Trophoblast cell (in vitro differentiated cells and primary cell): ENCODE results near the gene TFB1M.
"Not testable (repeated sequence)": the region's sequence is repeated elsewhere in the genome, so short reads cannot be mapped to it uniquely, and the experiment has no call there.

Source experiments
- DNase-seq, 2 donors: peaks; one replicate each; pipeline ENCODE4 v3.0.0-alpha.2; 2016
- H2AFZ ChIP-seq: 2 replicates; pipeline ENCODE4 v1.6.1; 2013; ENCODE audit warnings: low read length, moderate library complexity, mild to moderate bottlenecking; ENCODE audit not compliant: insufficient read depth, poor library complexity
- H2AK5ac ChIP-seq: 2 replicates; pipeline ENCODE4 v1.6.1; 2013; ENCODE audit warnings: mild to moderate bottlenecking, low read length
- H2BK120ac ChIP-seq: 2 replicates; pipeline ENCODE4 v1.6.1; 2013; ENCODE audit warnings: low read length, mild to moderate bottlenecking, moderate library complexity; ENCODE audit not compliant: insufficient read depth, poor library complexity
- H2BK12ac ChIP-seq: 2 replicates; pipeline ENCODE4 v1.6.1; 2013; ENCODE audit warnings: mild to moderate bottlenecking, low read length, moderate library complexity
- H2BK5ac ChIP-seq: 2 replicates; pipeline ENCODE4 v1.6.1; 2013; ENCODE audit warnings: low read length, low read depth, moderate library complexity, mild to moderate bottlenecking; ENCODE audit not compliant: poor library complexity
- H3K14ac ChIP-seq: 2 replicates; pipeline ENCODE4 v1.6.1; 2013; ENCODE audit warnings: mild to moderate bottlenecking, low read length
- H3K18ac ChIP-seq: 2 replicates; pipeline ENCODE4 v1.6.1; 2013; ENCODE audit warnings: mild to moderate bottlenecking, low read length
- H3K23ac ChIP-seq: 2 replicates; pipeline ENCODE4 v1.6.1; 2013; ENCODE audit warnings: low read length
- H3K27ac ChIP-seq: 2 replicates; pipeline ENCODE4 v1.5.1; 2013; ENCODE audit warnings: low read depth, mild to moderate bottlenecking, inconsistent platforms, low read length, moderate library complexity
- H3K27me3 ChIP-seq: 2 replicates; pipeline ENCODE4 v1.6.1; 2013; ENCODE audit warnings: inconsistent platforms, mild to moderate bottlenecking, low read length, moderate library complexity; ENCODE audit not compliant: insufficient read depth
- H3K36me3 ChIP-seq, 2 experiments: 1 replicate in 1 of 2; 2 replicates in 1 of 2; pipeline ENCODE4 v1.6.1; 2013; ENCODE audit warnings: low read length in 2 of 2, mild to moderate bottlenecking in 2 of 2, moderate library complexity in 1 of 2; ENCODE audit not compliant: insufficient read depth in 2 of 2, control insufficient read depth in 1 of 2
- H3K4ac ChIP-seq: 2 replicates; pipeline ENCODE4 v1.6.1; 2013; ENCODE audit warnings: low read depth, mild to moderate bottlenecking, low read length, moderate library complexity
- H3K4me1 ChIP-seq, 2 experiments: 1 replicate in 1 of 2; 2 replicates in 1 of 2; pipeline ENCODE4 v1.6.1; 2013; ENCODE audit warnings: low read length in 2 of 2, mild to moderate bottlenecking in 2 of 2, moderate library complexity in 1 of 2; ENCODE audit not compliant: insufficient read depth in 2 of 2, control insufficient read depth in 1 of 2
- H3K4me2 ChIP-seq: 2 replicates; pipeline ENCODE4 v1.6.1; 2013; ENCODE audit warnings: inconsistent platforms, mild to moderate bottlenecking, low read length, moderate library complexity
- H3K4me3 ChIP-seq: 2 replicates; pipeline ENCODE4 v1.5.1; 2013; ENCODE audit warnings: mild to moderate bottlenecking, low read depth, low read length, inconsistent platforms
- H3K79me1 ChIP-seq: one replicate; pipeline ENCODE4 v1.6.1; 2013; ENCODE audit warnings: low read length
- H3K79me2 ChIP-seq: 2 replicates; pipeline ENCODE4 v1.6.1; 2013; ENCODE audit warnings: low read length, mild to moderate bottlenecking; ENCODE audit not compliant: control insufficient read depth, insufficient read depth, poor library complexity
- H3K9ac ChIP-seq: 2 replicates; pipeline ENCODE4 v1.6.1; 2013; ENCODE audit warnings: mild to moderate bottlenecking, low read length
- H3K9me3 ChIP-seq: 2 replicates; pipeline ENCODE4 v1.6.1; 2013; ENCODE audit warnings: low read depth, mild to moderate bottlenecking, control low read depth, inconsistent platforms, low read length; ENCODE audit not compliant: insufficient read depth
- H4K12ac ChIP-seq: 2 replicates; pipeline ENCODE4 v1.6.1; 2013; ENCODE audit warnings: low read depth, mild to moderate bottlenecking, low read length, moderate library complexity
- H4K8ac ChIP-seq: 2 replicates; pipeline ENCODE4 v1.6.1; 2013; ENCODE audit warnings: low read depth, mild to moderate bottlenecking, low read length, moderate library complexity
- H4K91ac ChIP-seq: one replicate; pipeline ENCODE4 v1.6.1; 2013; ENCODE audit warnings: low read depth, mild to moderate bottlenecking, low read length, moderate library complexity
- WGBS: extraction: QIAGEN DNeasy Blood & Tissue Kit; methylation state at CpG from one replicate; pipeline ENCODE4 v1.1.7; 2013; ENCODE audit warnings: missing lambda C conversion rate; ENCODE audit not compliant: insufficient read length, insufficient coverage; ENCODE audit errors: extremely low coverage; 5-methylcytosine and 5-hydroxymethylcytosine counted together

The TFB1M gene

DNA sequence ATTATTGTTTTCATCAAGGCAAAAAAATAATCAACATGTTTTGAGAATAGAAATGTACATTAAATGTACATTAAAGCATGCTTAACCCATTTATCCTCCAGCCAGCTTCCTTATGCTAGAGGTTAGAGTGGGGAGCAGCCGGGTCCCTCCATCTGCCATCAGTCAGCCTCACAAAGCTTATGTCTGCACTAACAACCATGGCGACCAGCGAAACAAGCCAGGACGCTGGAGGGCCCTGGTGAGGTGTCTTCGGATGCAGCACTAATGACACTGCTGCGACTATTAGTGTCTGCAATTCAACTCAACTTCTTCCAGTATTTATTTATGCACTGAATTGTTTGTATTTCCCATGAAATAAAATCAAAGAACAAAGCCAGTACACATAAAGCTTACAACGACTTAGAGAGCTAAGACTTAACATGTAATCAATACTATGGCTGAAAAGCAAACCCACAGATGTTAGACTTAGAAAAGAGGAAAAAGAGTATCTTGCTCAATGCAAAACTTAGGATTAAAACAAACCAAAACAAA, 43.7 kb downstream of the TFB1M start:
- Histone ChIP-seq H3K23ac (no peak overlapping the region), H3K79me1 (peaks cover under 1% of the 10 kb centered on the region), H3K4me2 (no peak overlapping the region), H3K18ac (no peak overlapping the region), H2BK120ac (no peak overlapping the region), H3K4me1 (peaks cover under 1 to 1% of the 10 kb centered on the region in 2 experiments), H3K4me3 (no peak overlapping the region), H2AFZ (no peak overlapping the region), H3K4ac (no peak overlapping the region), H3K36me3 (peaks cover 0 to 2% of the 10 kb centered on the region in 2 experiments), H2BK5ac (no peak overlapping the region), H4K91ac (no peak overlapping the region), H3K27ac (no peak overlapping the region), H3K9ac (no peak overlapping the region), H2BK12ac (no peak overlapping the region), H2AK5ac (no peak overlapping the region), H4K8ac (no peak overlapping the region), H3K14ac (no peak overlapping the region), H3K79me2 (peaks cover under 1% of the 10 kb centered on the region), H4K12ac (peak overlapping the region; percentile 51), H3K9me3 (peaks cover under 1% of the 10 kb centered on the region), H3K27me3 (no peaks in the 10 kb centered on the region)
- no CpG with 5 or more reads among the region's 7 CpGs for WGBS
- DNase-seq = no peak

DNA sequence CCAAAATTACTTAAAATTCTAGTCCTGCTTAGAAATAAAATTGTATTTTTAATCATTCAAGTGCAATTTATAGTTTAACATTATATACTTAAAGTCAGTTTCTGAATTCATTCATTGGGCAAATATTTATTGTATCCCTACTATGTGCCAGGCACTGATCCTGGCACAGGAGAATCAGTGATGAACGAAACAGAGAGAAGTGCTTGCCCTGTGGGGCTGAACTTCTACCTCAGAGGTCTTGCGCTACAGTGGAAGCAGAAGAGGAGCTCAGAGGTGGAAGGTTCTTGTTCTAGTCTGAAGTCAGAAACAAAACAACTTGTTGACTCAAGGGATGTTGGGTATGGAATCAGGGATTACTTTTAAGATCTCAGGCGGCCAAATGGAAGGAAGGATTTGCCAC, 44.5 kb downstream of the TFB1M start:
- Histone ChIP-seq H4K12ac (no peak overlapping the region), H3K4me1 (no peaks in the 10 kb centered on the region), H3K4me2 (no peak overlapping the region), H3K9me3 (no peaks in the 10 kb centered on the region), H4K91ac (no peak overlapping the region), H2AK5ac (no peak overlapping the region), H3K27me3 (no peaks in the 10 kb centered on the region), H2BK120ac (no peak overlapping the region), H3K18ac (no peak overlapping the region), H2AFZ (no peak overlapping the region), H4K8ac (no peak overlapping the region), H3K79me1 (no peaks in the 10 kb centered on the region), H3K27ac (no peak overlapping the region), H3K14ac (no peak overlapping the region), H2BK12ac (peak overlapping the region; percentile 38), H2BK5ac (no peak overlapping the region), H3K4me3 (no peak overlapping the region), H3K9ac (no peak overlapping the region), H3K4ac (no peak overlapping the region), H3K79me2 (no peaks in the 10 kb centered on the region), H3K36me3 (peaks cover 0 to 3% of the 10 kb centered on the region in 2 experiments), H3K23ac (no peak overlapping the region)
- no CpG with 5 or more reads among the region's 3 CpGs for WGBS
- DNase-seq = no peak

DNA sequence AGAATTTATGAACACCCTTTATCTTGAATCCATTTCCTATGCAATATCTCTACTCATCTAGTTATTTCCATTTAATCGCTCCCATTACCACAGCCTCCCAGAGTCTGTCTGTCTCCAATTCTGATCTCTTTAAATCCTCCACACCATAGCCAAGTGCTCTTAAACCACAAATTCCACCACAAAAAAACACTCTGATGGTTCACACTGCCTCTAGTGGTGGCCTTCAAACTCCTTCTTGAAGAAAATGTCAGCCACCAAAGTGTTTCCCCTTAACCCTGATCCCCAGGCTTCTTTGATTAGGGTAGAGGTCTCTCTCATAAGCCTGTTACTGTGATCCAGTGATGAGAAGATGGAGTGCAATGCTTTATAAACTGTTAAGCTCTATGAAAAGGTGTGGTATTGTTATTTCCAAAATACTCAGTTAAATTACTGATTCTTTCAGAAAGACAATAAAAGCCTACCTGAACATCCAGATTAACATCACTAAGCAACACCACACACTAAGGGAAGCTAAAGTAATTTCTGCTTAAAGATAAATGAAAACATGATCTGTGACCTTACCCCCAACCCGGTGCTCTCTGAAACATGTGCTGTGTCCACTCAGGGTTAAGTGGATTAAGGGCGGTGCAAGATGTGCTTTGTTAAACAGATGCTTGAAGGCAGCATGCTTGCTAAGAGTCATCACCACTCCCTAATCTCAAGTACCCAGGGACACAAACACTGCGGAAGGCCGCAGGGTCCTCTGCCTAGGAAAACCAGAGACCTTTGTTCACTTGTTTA, 46.0 kb downstream of the TFB1M start:
- H2AK5ac ChIP-seq, H2AFZ ChIP-seq, H2BK5ac ChIP-seq, H3K79me1 ChIP-seq, H3K14ac ChIP-seq, H3K79me2 ChIP-seq, H4K12ac ChIP-seq, H3K9me3 ChIP-seq, H3K23ac ChIP-seq, H3K4me2 ChIP-seq, H3K36me3 ChIP-seq, H3K18ac ChIP-seq, H3K27ac ChIP-seq, H2BK12ac ChIP-seq, H3K9ac ChIP-seq, H4K91ac ChIP-seq, H2BK120ac ChIP-seq, H4K8ac ChIP-seq, H3K27me3 ChIP-seq, H3K4ac ChIP-seq, H3K4me3 ChIP-seq, H3K4me1 ChIP-seq: not testable (repeated sequence)
- DNase-seq = peak in 1 of 2 donors; percentile 47
- no CpG with 5 or more reads among the region's 5 CpGs for WGBS

DNA sequence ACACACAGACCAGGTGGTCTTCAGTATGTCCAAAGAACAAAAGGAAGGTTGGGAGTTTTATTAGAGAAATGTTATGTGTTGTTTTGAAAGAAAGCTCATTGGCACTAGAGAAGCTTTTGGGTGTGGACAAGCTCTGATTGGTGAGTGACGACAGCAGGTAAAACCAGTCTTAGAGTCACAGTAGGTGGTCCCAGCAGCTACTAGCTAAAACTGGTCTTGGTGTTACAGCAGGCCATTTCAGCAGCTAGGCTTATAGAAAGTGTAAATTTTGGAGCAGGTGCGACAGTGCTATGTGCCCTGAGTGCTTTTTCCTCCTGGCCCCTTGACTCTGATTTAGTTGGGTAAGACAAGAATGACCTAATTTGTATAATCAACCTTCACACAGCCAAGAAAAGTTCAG, 46.9 kb downstream of the TFB1M start:
- H3K23ac ChIP-seq = no peak overlapping the region
- no peak overlapping the region for H3K4ac ChIP-seq
- no peak overlapping the region for H4K91ac ChIP-seq
- H3K14ac ChIP-seq = no peak overlapping the region
- H3K27me3 ChIP-seq = no peaks in the 10 kb centered on the region
- no CpG with 5 or more reads among the region's 2 CpGs for WGBS
- H3K27ac ChIP-seq = no peak overlapping the region
- H2AK5ac ChIP-seq = no peak overlapping the region
- H3K18ac ChIP-seq = no peak overlapping the region
- no peaks in the 10 kb centered on the region for H3K79me1 ChIP-seq
- DNase-seq = no peak
- no peak overlapping the region for H4K12ac ChIP-seq
- no peak overlapping the region for H2AFZ ChIP-seq
- H3K4me2 ChIP-seq = no peak overlapping the region
- no peaks in the 10 kb centered on the region for H3K9me3 ChIP-seq
- H2BK12ac ChIP-seq = no peak overlapping the region
- H3K36me3 ChIP-seq = peaks cover 0 to 3% of the 10 kb centered on the region in 2 experiments
- no peak overlapping the region for H3K9ac ChIP-seq
- H3K79me2 ChIP-seq = no peaks in the 10 kb centered on the region
- H3K4me3 ChIP-seq = no peak overlapping the region
- no peak overlapping the region for H4K8ac ChIP-seq
- H2BK5ac ChIP-seq = no peak overlapping the region
- no peak overlapping the region for H2BK120ac ChIP-seq
- no peaks in the 10 kb centered on the region for H3K4me1 ChIP-seq
